GM18868 (cell line): ENCODE measurements around the gene CCND1.
"Not testable (repeated sequence)": the region's sequence is repeated elsewhere in the genome, so short reads cannot be mapped to it uniquely, and the experiment has no call there.

Experiments
- ATAC-seq: cut with Tn5 transposase; IDR thresholded peaks from one replicate; pipeline ENCODE4 v1.9.1; 2021; ENCODE audit warnings: mild to moderate bottlenecking, moderate library complexity; ENCODE audit not compliant: unreplicated experiment

CCND1 gene

GRCh38 chr11:69686452-69686851 lies 45.5 kb downstream of the CCND1 start:
- no peak for ATAC-seq

DNA sequence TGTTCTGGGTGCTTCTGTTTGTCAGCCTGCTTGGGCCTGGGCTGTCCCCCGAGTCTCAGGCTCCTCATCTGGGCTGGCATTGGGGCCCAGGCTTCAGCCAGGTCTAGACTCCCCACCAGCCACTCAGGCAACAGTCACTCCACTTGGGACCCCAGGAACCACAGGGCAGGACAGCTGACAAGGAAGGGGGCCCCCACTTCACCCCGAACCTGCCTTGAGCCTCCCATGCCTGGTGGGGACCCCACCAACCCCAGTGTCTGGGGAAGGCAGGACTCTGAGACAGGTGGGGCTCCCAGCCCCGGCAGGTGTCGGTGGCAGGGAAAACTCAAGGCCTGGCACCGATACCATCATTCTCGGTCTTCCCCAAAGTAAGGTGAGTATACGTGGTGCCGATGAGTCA lies 45.9 kb downstream of the CCND1 start:
- ATAC-seq, result no peak

GRCh38 chr11:69687969-69688771 lies 47.2 kb downstream of the CCND1 start:
- not testable (repeated sequence) for ATAC-seq

- no peak for ATAC-seq
Observed at GRCh38 chr11:69689484-69690319, 48.7 kb downstream of the CCND1 start.

- no peak for ATAC-seq
Observed at GRCh38 chr11:69691463-69691862, 50.5 kb downstream of the CCND1 start.

DNA sequence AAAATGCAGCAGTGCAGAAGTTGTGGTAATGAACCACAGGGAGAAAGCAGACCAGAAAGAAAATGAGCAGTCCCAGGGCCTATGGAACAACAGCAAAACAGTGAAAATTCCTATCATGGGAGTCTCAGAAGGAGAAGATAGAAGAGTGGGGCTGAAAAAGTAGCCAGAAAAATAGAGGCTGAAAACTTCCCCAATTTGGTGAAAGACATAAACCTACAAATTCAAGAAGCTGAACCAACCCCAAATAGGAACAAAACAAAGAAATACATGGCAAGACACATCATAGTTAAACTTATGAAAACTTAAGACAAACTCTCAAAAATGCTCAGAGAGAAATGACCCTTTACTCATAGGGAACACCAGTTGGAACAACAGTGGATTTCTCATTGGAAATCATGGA lies 51.5 kb downstream of the CCND1 start:
- ATAC-seq, result no peak

DNA sequence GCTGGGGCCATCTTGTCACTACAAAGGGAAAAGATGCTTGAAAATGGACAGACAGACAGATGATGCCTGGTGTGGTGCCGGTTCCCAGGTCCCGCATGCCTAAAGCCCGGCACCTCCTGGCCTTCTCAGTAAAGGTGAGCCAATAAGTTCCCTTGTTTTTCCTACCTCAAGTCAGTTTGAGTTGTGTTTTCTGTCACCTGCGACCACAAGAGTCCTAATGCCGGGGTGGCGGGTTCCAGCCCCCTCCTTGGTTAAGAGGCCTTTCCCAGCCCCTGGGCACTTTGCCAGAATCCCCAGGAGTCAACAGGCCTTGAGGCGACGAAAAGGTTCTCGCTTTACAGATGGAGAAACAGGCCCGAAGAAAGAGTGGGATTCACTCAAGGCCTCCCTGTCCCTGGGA lies 53.8 kb downstream of the CCND1 start:
- no peak for ATAC-seq

- no peak for ATAC-seq
Observed at GRCh38 chr11:69695581-69695980, 54.6 kb downstream of the CCND1 start.

- not testable (repeated sequence) for ATAC-seq
Observed at GRCh38 chr11:69695995-69696394, 55.0 kb downstream of the CCND1 start.

GRCh38 chr11:69696749-69697468 lies 56.0 kb downstream of the CCND1 start:
- ATAC-seq, result no peak

DNA sequence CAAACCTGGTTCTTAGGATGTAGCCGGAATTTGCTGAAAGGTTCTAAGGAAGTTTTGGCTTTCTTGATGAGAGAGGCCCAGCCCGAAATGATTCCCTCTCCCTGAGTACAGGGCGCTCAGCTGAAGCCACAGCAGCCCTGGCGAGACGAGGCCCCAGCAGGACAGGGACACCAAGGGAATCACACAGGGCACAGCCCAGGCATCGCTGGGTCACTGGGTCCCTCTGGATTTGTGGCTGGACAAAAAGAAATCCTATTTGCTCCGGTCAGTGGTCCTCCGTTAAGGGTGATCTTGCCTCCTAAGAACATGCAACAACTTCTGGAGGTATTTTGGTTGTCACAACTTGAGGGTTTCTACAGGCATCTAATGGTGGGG lies 56.5 kb downstream of the CCND1 start:
- ATAC-seq, result no peak

GRCh38 chr11:69697861-69698260 lies 56.9 kb downstream of the CCND1 start:
- ATAC-seq, result no peak

- ATAC-seq, result no peak
Observed at GRCh38 chr11:69698362-69698761, 57.4 kb downstream of the CCND1 start.

DNA sequence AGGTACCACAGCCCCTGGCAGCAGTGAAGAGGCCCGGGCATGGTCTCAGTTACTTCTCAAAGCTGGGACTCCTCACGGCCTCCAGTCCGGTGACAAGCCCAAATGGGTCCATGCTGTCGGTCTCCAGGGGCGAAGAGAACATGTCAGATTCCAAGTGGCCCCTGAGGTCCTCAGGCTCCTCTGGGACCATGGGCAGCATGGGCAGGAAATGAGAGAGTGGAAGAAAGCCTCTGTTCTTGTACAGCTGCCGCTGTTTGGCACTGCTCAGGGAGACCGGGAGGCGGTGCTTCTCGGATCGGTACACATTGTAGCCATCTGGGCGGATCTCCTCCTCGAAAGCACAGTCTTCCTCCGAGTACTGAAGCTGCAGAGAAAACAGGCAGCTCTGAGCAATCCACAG lies 58.3 kb downstream of the CCND1 start:
- ATAC-seq, result no peak

DNA sequence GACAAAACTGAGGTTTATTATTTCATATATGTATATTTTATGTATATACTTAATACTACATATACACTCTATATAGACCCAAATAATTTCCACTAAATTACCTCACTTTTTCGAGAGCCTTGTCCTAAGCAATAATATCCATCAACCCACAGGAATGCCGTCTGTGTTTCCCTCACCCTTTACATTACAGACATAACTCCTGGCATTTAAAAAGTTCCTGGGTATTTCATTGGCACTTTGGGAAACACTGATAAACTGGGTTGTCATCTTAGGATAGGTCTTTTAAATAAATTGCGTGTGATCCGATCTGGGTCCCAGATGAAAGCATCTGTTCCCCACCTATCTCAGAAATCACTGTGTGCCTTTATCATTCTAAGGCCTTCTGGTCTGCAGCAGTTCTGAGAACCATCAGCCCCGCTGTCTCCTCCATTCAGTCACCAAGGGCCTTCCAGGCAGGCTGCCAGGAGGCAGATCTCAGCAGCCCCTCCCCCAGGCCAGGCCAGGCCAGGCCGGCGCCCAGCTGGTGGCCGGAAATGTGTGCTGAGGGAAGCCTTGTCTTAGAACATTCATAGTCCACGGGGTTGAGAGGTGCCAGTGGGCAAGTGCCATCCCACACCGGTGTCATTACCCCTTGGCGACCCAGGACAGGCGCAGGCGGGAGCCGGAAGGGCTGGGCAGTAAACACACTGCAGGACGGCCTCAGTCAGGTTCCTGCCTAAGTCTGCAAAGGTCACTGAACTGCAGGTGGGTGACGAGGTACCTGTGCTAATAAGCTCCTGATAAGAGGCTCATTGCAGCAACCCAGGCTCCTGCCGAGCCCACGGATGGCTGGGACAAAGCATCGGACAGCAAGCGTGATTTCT lies 59.6 kb downstream of the CCND1 start:
- no peak for ATAC-seq

DNA sequence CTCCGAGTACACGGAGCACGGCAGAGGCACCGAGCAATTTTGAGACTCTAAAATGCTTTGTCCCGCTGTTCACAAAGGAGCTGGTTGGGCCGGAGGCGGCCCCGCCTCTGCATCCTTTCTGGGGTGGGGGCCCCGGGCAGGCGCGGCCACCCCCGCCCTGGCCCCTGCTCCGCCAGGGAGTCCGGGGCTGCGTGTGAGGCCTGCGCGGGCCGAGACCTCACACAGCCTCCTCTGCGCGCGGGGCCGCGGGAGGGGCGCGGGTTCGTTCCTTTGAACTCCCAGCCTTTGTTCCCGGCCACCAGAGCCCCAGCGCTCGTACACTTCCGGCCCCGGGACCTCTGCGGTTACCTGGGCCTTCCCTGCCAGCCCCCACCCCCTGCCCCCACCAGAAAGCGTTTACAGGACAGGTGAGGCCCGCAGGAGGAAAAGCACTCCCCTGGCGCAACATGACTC lies 61.3 kb downstream of the CCND1 start:
- no peak for ATAC-seq

DNA sequence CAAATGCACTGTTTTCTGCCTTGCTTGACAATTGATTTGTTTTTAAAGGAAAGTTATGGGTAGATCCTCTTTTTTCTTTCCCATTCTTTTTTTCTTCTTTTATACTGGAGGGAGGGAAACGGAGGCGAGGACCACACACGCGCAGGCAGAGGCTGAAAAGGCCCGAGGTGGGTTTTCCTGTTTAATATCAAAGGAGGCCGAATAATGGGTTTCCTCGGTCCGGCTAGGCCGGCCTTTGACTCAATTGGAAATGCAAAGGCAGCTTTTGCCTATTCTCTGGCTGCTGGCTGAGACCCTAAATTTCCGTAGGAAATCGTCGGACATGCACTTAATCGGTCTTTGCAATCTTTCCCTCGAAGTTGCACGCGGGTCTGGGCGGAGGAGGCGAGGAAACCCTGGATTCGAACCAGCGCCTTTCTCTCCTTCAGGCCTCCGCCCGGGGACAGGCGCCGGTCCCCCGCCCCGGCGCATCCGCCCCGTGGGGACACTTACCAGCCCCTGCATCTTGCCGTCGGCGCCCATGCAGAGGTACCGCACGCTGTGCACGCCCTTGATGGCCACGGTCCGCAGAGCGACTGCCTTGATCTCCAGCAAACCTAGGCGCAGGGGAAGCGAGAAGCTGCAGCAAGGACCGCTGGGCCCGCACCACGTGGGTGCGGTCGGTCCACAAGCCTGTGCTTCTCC lies 62.0 kb downstream of the CCND1 start:
- ATAC-seq, result no peak

- ATAC-seq, result no peak
Observed at GRCh38 chr11:69703453-69703767, 62.5 kb downstream of the CCND1 start.
